Neuronal stem cell (in vitro differentiated cells): Measurements from ENCODE around the gene STXBP1.
A peak's percentile ranks its signal among the peaks of the same experiment; 100 is the strongest.

Source experiments
- DNase-seq: peaks from one replicate; pipeline ENCODE4 v3.0.0-alpha.2; 2013; ENCODE audit warnings: low spot score
- H2AFZ ChIP-seq: one replicate; pipeline ENCODE4 v1.6.1; 2013; ENCODE audit warnings: mild to moderate bottlenecking, low read length, inconsistent platforms
- H2AK5ac ChIP-seq: 2 replicates; pipeline ENCODE4 v1.6.1; 2013; ENCODE audit warnings: low read depth, mild to moderate bottlenecking, inconsistent platforms, low read length, moderate library complexity, mixed read lengths
- H2BK120ac ChIP-seq: 2 replicates; pipeline ENCODE4 v1.6.1; 2013; ENCODE audit warnings: low read depth, mild to moderate bottlenecking, inconsistent platforms, low read length, moderate library complexity, mixed read lengths
- H2BK12ac ChIP-seq: one replicate; pipeline ENCODE4 v1.6.1; 2013; ENCODE audit warnings: low read length, inconsistent platforms
- H2BK15ac ChIP-seq: 2 replicates; pipeline ENCODE4 v1.6.1; 2013; ENCODE audit warnings: mild to moderate bottlenecking, low read length, inconsistent platforms, mixed read lengths
- H2BK5ac ChIP-seq: one replicate; pipeline ENCODE4 v1.6.1; 2013; ENCODE audit warnings: inconsistent platforms, mild to moderate bottlenecking, low read length, moderate library complexity
- H3K14ac ChIP-seq: one replicate; pipeline ENCODE4 v1.6.1; 2013; ENCODE audit warnings: low read length, inconsistent platforms
- H3K18ac ChIP-seq: 2 replicates; pipeline ENCODE4 v1.6.1; 2013; ENCODE audit warnings: low read length, inconsistent platforms
- H3K23ac ChIP-seq: 2 replicates; pipeline ENCODE4 v1.6.1; 2013; ENCODE audit warnings: low read depth, mild to moderate bottlenecking, mixed read lengths, low read length, inconsistent platforms; ENCODE audit not compliant: poor library complexity
- H3K27ac ChIP-seq: replicated peaks from 3 replicates; pipeline ENCODE4 v1.5.1; 2013; ENCODE audit warnings: low read length, inconsistent platforms
- H3K27me3 ChIP-seq, 3 experiments: 2 replicates each; pipeline ENCODE4 v1.6.1; 2013; ENCODE audit warnings: low read length in 3 of 3, mild to moderate bottlenecking in 2 of 3, inconsistent platforms in 1 of 3, low read depth in 1 of 3, mixed read lengths in 1 of 3, moderate library complexity in 1 of 3; ENCODE audit not compliant: control insufficient read depth in 3 of 3, insufficient read depth in 3 of 3
- H3K36me3 ChIP-seq, 2 donors: replicated peaks in 1 of 2; 2 replicates each; pipeline ENCODE4 v1.6.1; 2013; ENCODE audit warnings: low read length in 2 of 2; ENCODE audit not compliant: control insufficient read depth in 2 of 2, insufficient read depth in 2 of 2
- H3K4ac ChIP-seq: 2 replicates; pipeline ENCODE4 v1.6.1; 2013; ENCODE audit warnings: inconsistent platforms, mild to moderate bottlenecking, low read length, moderate library complexity
- H3K4me1 ChIP-seq, 2 donors: 1 replicate in 1 of 2; 2 replicates in 1 of 2; pipeline ENCODE4 v1.6.1; 2013; ENCODE audit warnings: low read length in 2 of 2, low read depth in 1 of 2; ENCODE audit not compliant: control insufficient read depth in 2 of 2, insufficient read depth in 1 of 2
- H3K4me2 ChIP-seq: one replicate; pipeline ENCODE4 v1.6.1; 2013; ENCODE audit warnings: mild to moderate bottlenecking, low read length, inconsistent platforms; ENCODE audit not compliant: insufficient read depth, poor library complexity, severe bottlenecking
- H3K4me3 ChIP-seq, 2 donors: 2 replicates each; pipeline ENCODE4 v1.5.1; 2013; ENCODE audit warnings: low read length in 2 of 2, mild to moderate bottlenecking in 2 of 2, inconsistent platforms in 1 of 2, moderate library complexity in 1 of 2
- H3K79me1 ChIP-seq: one replicate; pipeline ENCODE4 v1.6.1; 2013; ENCODE audit warnings: low read depth, mild to moderate bottlenecking, inconsistent platforms, low read length, moderate library complexity
- H3K9ac ChIP-seq: one replicate; pipeline ENCODE4 v1.6.1; 2013; ENCODE audit warnings: mild to moderate bottlenecking, low read depth, low read length, inconsistent platforms; ENCODE audit not compliant: poor library complexity
- H3K9me3 ChIP-seq, 2 donors: replicated peaks in 1 of 2; 2 replicates each; pipeline versions ENCODE3 to v1.6.1; 2013; ENCODE audit warnings: low read length in 2 of 2, mild to moderate bottlenecking in 2 of 2, inconsistent platforms in 1 of 2, low read depth in 1 of 2, mixed read lengths in 1 of 2, moderate library complexity in 1 of 2; ENCODE audit not compliant: control insufficient read depth in 2 of 2, insufficient read depth in 1 of 2
- H4K8ac ChIP-seq: one replicate; pipeline ENCODE4 v1.6.1; 2013; ENCODE audit warnings: low read depth, mild to moderate bottlenecking, inconsistent platforms, low read length, moderate library complexity
- H4K91ac ChIP-seq: one replicate; pipeline ENCODE4 v1.6.1; 2013; ENCODE audit warnings: low read length, low read depth, mild to moderate bottlenecking, inconsistent platforms; ENCODE audit not compliant: poor library complexity
- WGBS, 2 donors: extraction: QIAGEN DNeasy Blood & Tissue Kit; methylation state at CpG; one replicate each; pipeline ENCODE4 v1.1.7; 2013; ENCODE audit warnings: missing lambda C conversion rate in 2 of 2, mixed read lengths in 1 of 2; ENCODE audit not compliant: insufficient read length in 2 of 2, insufficient replicate concordance in 1 of 2; ENCODE audit errors: extremely low coverage in 2 of 2; 5-methylcytosine and 5-hydroxymethylcytosine counted together

STXBP1 gene

GRCh38 chr9:127694890-127695720, 83.0 kb downstream of the STXBP1 start:
- Histone ChIP-seq H2AK5ac (no peak overlapping the region), H3K4me2 (no peak overlapping the region), H2BK15ac (no peak overlapping the region), H2AFZ (no peak overlapping the region), H2BK120ac (no peak overlapping the region), H3K36me3 (peaks cover 13 to 16% of the 10 kb centered on the region in 2 donors), H3K27me3 (no peaks in the 10 kb centered on the region), H3K79me1 (no peaks in the 10 kb centered on the region), H3K14ac (no peak overlapping the region), H4K91ac (no peak overlapping the region), H2BK12ac (no peak overlapping the region), H3K9ac (no peak overlapping the region), H3K18ac (no peak overlapping the region), H3K4ac (no peak overlapping the region), H4K8ac (no peak overlapping the region), H3K4me1 (peaks cover 0 to 2% of the 10 kb centered on the region in 2 donors), H2BK5ac (no peak overlapping the region), H3K4me3 (no peak overlapping the region), H3K23ac (no peak overlapping the region), H3K27ac (no peak overlapping the region), H3K9me3 (no peaks in the 10 kb centered on the region)
- no peak for DNase-seq
- no CpG with 5 or more reads among the region's 9 CpGs for WGBS, 2 donors

- Histone ChIP-seq H3K14ac (no peak overlapping the region), H2BK120ac (no peak overlapping the region), H4K8ac (no peak overlapping the region), H3K4me2 (no peak overlapping the region), H2BK5ac (no peak overlapping the region), H2BK12ac (no peak overlapping the region), H3K27me3 (no peaks in the 10 kb centered on the region), H3K4ac (no peak overlapping the region), H3K79me1 (no peaks in the 10 kb centered on the region), H3K4me3 (no peak overlapping the region), H3K9ac (no peak overlapping the region), H3K4me1 (peaks cover 0 to 2% of the 10 kb centered on the region in 2 donors), H3K23ac (no peak overlapping the region), H3K9me3 (no peaks in the 10 kb centered on the region), H2AK5ac (no peak overlapping the region), H4K91ac (no peak overlapping the region), H3K36me3 (peaks cover 0 to 3% of the 10 kb centered on the region in 2 donors), H3K18ac (no peak overlapping the region), H2AFZ (no peak overlapping the region), H2BK15ac (no peak overlapping the region), H3K27ac (no peak overlapping the region)
- WGBS, 2 donors = no CpG with 5 or more reads among the region's 5 CpGs
- no peak for DNase-seq
These were observed 85.5 kb downstream of the STXBP1 start for GRCh38 chr9:127697575-127697974.

GRCh38 chr9:127698386-127698785, 86.3 kb downstream of the STXBP1 start:
- Histone ChIP-seq H4K91ac (no peak overlapping the region), H3K36me3 (no peaks in the 10 kb centered on the region), H3K4me1 (peaks cover 0 to 2% of the 10 kb centered on the region in 2 donors), H3K4ac (no peak overlapping the region), H3K27me3 (no peaks in the 10 kb centered on the region), H3K4me3 (no peak overlapping the region), H2AK5ac (no peak overlapping the region), H2BK5ac (no peak overlapping the region), H2AFZ (no peak overlapping the region), H3K18ac (no peak overlapping the region), H2BK15ac (no peak overlapping the region), H3K79me1 (no peaks in the 10 kb centered on the region), H2BK120ac (no peak overlapping the region), H2BK12ac (no peak overlapping the region), H3K23ac (no peak overlapping the region), H3K9ac (no peak overlapping the region), H3K4me2 (no peak overlapping the region), H3K14ac (no peak overlapping the region), H4K8ac (no peak overlapping the region), H3K27ac (no peak overlapping the region), H3K9me3 (no peaks in the 10 kb centered on the region)
- WGBS, 2 donors = no CpG with 5 or more reads among the region's 5 CpGs
- no peak for DNase-seq

DNA sequence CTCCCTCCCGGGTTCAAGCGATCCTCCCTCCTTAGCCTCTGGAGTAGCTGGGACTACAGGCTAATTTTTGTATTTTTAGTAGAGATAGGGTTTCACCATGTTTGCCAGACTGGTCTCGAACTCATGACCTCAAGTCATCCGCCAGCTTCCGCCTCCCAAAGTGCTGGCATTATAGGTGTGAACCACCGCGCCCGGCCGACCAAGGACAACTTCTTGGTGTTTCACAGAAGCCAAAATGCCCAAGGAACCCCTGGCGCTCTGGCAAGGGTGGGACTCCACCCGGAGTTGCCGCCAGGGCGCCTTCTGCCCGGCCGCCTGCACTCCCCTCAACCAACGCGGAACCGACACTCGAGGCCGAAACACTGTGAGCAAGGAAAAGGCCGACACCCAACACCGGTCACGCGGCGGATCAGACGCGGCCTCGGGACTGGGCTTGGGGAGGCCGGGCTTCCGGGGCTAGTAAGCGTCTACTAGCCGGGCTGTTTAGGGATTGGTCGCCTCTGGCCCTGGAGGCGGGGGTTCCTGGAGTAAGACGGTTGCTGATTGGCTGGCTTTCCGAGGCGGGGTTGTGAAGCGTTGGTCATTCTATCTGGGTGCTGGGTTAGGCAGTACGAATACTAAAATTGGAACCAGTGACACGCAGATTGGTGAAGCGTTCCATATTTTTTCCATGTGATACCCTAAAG, 87.1 kb downstream of the STXBP1 start:
- H3K23ac ChIP-seq = peak overlapping the region; percentile 75
- peaks cover 0 to 2% of the 10 kb centered on the region in 2 donors for H3K4me1 ChIP-seq
- H3K9ac ChIP-seq = peak overlapping the region; percentile 89
- no peak overlapping the region for H2BK12ac ChIP-seq
- no peak overlapping the region for H3K4ac ChIP-seq
- H3K9me3 ChIP-seq = no peaks in the 10 kb centered on the region
- peak; percentile 91 for DNase-seq
- H3K4me3 ChIP-seq = peak overlapping the region in 1 of 2 donors; percentile 77
- no peak overlapping the region for H2AK5ac ChIP-seq
- H2BK5ac ChIP-seq = no peak overlapping the region
- peak overlapping the region; percentile 100 for H4K8ac ChIP-seq
- H3K27me3 ChIP-seq = no peaks in the 10 kb centered on the region
- H3K14ac ChIP-seq = no peak overlapping the region
- no peak overlapping the region for H2BK120ac ChIP-seq
- H3K36me3 ChIP-seq = no peaks in the 10 kb centered on the region
- peak overlapping the region; percentile 97 for H3K18ac ChIP-seq
- no peak overlapping the region for H3K27ac ChIP-seq
- H3K79me1 ChIP-seq = no peaks in the 10 kb centered on the region
- H2BK15ac ChIP-seq = no peak overlapping the region
- H4K91ac ChIP-seq = no peak overlapping the region
- no CpG with 5 or more reads among the region's 41 CpGs for whole genome bisulfite sequencing, 2 donors
- no peak overlapping the region for H2AFZ ChIP-seq
- peak overlapping the region; percentile 63 for H3K4me2 ChIP-seq
